Glomerular visceral epithelial cell (primary cell): Measurements from ENCODE around the gene CAPN2.
"Not testable (repeated sequence)": the region's sequence is repeated elsewhere in the genome, so short reads cannot be mapped to it uniquely, and the experiment has no call there.

Source experiments
- DNase-seq: peaks from one replicate; pipeline ENCODE4 v3.0.0-alpha.2; 2016; ENCODE audit errors: extremely low spot score

The CAPN2 gene

DNA sequence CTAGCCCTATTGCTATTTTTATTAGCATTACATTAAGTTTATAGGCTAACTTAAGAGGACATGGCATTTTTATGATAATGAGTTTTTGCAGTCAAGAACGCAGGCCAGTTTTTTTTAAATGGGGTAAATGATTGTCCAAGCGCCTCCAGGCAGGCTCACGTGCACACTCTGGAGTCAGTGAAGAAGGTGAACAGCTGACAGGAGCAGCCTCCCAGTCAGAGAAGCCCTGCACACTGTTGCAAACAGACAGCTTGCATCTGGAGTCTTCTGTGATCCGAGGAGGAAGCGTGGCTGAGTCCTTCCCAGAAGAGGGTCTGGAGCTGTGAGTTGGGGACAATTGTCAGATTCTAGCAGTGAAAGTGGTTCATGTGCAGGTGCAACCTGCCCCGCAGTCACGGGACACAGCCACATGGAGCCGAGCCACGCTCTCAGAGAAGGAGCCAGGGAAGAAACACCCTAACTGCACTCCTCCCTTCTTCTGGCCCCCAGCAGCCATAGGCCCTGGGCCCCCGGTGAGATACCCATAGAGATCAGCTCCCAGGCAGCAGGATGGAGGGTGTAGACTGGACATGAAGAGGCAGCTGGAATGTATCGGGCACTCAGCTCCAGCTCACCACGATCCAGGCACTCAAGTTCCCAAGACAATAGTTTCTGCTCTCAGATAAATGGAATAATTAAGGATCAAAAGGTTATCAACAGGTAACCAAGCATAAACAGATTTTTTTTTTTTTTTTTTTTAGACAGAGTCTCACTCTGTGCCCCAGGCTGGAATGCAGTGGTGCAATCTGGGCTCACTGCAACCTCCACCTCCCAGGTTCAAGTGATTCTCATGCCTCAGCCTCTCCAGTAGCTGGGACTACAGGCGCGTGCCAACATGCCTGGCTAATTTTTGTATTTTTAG, 26.4 kb downstream of the CAPN2 start:
- DNase-seq = peak; percentile 42

DNA sequence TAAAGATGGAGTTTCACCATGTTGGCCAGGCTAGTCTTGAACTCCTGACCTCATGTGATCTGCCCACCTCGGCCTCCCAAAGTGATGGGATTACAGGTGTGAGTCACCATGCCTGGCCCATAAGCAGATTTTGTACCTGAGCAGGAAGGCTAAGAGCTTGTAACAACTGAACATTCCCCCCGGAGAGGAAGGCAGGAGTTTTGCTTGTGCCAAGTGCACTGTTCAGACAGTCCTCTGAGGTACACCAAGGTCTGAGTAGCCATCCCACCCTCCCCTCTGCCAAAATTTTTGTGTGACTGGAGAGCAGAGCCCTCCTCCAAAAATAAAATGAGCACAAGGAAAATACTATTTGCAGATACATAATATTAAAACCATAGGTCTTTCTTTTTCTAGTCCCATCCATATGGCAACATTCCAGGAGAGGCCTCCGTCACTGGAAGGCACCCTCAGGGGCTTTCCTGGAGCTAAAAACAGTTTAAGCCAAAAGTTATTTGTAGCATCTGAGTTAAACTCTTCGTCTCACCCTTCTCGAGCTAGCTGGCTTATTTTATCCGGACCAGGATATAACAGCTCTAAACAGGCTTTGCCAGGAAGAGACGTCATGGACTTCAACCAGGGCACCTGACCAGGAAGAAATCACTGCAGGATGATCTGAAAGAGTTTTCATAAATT, 27.2 kb downstream of the CAPN2 start:
- no peak for DNase-seq

DNA sequence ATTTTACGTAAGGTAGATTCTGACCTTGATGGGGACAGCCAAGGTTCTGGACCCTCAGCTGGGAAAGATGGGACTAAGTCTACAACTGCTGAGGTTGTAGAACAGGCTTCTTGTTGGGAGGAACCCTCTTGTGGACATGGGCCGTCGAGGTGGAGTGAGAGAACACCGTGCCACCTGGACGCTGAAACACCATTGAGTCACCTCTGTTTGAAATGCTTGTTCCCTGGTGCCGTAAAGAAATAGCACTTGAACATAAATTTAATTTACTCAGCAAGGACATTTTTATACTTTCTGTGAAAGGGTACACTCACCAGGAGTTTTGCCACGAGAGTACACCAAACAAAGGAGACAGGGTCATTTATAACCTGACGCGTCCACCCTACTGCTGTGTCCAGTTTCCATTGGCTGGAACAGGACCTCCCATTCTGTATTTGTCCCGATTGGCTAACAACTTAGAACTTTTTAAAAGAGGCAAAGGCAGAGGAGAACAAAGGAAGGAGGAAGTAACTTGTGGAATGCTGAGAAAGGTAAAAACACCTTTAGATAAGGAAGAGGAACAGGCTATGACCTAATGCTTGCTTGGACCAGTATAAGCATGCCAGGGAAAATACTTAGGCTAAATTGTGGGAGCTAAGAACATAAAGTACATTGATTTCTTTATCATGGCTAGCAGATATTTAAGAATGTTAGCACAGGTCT, 27.8 kb downstream of the CAPN2 start:
- not testable (repeated sequence) for DNase-seq

DNA sequence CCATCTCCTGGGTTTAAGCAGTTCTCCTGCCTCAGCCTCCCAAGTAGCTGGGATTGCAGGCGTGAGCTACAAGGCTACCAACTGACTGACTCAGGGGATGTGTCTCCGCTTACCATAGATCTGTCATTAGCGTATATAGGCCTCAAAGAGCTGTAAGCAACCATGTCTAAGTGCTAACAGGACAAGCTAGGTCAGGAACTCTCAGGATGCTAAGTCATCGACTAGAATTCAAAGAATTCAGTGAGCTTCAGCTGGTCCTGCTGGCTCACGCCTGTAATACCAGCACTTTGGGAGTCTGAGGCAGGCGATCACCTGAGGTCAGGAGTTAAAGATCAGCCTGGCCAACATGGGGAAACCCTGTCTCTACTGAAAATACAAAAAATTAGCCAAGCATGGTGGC, 29.5 kb downstream of the CAPN2 start:
- peak; percentile 35 for DNase-seq

DNA sequence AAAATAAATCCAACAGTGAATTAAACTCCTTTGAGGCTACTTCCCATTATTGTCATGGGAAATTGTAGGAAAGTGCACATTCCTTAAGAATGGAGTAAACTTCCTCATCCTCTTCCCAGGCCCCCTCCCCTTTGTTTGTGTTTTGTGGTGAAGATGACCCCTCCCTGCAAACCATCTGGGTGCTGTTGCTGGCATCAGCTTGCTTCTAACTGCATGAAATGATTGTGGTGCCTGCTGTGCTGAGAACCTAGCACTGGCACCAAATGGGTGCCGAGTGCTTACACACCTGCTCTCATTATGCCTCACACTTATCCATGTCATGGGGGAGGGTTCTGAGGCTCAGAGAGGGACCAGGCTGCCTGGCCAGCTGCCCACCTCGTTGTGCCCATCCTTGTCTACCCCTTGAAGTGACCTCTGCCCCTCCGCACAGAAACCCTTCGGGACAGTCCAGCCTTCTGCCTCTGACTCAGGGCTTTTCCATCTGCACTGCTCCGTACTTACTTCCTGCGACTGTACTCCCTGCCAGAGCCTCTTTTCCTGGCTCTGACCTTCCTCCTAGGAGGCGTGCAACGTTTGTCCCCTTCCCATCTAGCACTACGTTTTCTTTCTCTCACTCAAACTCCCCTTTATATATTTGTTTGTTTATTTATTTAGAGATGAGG, 30.6 kb downstream of the CAPN2 start:
- no peak for DNase-seq

DNA sequence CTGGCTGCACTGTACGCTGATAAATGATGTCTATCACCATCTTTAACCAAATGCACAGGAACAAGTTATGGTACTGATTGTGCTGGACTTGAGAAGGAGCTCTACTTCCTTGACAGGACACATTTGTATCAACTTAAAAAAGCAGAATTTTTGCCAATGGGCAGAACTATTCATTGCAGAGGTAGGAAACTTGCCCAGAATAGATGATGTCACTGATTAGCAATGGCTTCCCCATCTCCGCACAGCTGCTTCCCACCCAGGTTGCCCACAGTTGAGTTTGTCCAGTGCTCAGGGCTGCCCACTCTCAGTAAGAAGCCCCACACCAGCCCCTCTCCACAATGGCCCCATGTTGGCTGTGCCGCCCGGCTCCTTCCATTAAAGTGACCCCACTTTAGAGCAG, 33.4 kb downstream of the CAPN2 start:
- DNase-seq = no peak

DNA sequence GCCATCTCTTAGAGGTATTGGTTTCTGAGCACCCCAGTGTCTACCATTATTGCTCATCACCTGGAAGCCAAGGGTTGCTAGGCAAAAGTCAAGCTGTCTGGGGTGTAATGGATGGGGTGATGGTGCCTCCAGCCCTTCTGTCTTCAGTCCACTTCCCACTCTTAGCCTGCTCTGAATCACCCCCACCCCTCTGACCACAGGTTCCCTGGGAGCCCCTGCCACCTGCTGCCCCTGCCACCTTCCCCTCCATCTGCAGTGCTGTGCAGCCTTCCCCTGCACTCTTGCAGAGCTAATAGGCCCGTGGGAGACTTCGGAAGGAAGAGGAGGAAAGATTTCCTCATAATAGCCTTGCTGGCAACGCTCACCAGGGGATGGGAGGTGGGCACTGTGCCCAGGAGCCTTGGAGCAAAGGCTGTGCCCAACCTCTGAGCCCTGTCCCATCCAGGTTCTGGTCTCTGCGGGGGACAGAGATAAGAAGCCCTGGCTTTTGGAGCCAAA, 35.5 kb downstream of the CAPN2 start:
- no peak for DNase-seq

DNA sequence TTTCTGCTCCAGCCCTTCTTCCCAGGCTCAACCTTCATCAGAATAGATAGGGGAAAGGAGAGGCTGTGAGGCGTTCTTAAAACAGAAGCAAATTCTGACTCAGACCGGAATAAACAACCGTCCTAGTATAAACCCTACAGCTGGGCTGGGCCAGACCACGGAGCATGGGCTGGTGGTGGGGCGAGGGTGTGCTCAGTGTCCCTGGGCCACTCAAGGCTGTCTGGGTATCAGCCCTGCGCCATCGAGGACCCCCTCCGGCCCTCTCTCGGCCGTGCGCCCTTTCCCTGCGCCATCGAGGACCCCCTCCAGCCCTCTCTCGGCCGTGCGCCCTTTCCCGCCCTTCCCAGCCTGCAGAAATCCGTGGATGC, 36.0 kb downstream of the CAPN2 start:
- no peak for DNase-seq

DNA sequence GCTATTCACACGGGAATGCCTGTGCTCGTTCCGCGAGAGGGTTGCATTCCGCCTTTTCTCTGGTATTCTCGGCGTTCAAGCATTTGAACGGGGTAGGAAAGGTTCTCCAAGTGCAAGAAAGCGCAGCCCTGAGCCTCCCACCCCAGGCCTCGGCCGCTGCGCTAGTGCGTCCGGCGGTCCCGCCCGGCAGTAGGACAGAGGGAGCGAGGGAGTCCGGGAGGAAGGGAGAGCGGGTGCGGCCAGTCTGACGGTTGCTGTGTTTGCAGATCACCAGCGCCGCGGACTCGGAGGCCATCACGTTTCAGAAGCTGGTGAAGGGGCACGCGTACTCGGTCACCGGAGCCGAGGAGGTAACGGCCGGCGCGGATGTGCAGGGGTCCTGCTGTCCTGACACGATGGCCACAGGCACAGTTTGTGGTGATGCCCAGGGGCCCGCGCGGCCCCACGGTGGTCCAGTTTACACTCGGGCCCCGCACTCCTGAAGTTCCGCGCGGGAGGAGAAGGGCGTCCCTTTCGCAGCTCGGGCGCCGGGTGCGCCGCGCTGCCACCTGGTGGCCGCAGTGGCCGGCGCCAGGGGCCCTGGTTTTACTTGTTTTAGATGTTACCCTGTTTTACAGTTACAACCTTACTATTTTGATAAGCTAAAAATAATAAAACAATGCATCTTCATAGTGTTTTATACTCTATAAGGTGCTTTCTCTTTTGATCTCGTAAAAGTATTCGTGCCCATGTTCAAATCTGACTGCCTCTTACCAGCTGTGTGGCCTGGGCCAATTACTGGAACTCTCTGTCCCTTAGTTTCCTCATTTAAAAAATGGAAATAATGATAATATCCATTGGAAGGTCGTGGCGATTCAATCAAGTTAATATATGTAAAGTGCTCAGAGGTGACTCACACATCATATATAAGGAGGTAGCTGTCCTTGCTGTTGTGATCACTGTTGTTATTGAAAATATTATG, 36.7 kb downstream of the CAPN2 start:
- DNase-seq = peak; percentile 33

DNA sequence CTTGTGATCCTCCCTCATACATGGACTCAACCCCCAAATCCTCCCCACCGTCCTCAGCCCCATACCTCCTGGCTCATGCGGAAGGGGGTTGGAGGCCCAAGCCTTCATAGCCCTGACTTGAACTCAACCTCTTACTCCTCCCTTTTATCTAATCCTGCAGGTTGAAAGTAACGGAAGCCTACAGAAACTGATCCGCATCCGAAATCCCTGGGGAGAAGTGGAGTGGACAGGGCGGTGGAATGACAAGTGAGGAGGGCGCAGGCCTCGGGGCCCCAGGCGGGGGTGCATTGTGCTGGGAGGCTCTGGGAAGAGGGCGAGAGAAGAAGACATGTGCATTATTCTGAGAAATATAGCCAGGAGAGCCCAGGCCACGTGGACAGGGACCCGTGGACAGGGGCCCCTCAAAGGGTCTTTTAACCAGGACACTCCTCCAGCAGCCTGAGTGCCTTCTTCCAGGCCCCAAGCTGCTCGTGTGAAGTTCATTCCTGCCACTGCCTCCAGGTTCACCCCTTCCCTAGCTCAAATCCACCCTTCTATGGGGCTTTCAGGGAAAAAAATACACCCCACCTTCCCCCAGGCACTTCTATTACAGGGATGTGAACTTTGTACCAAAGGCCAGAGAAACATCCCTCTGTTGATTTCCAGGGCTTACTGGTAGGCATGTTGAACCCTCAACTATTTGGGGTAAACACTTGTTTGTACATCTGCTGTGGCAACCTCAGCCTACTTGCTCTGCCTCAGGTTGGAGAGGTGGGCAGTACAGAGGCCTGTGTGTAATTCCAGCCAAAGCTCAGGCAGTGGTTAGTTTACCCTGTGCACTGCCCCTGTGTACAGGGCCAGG, 38.6 kb downstream of the CAPN2 start:
- no peak for DNase-seq

DNA sequence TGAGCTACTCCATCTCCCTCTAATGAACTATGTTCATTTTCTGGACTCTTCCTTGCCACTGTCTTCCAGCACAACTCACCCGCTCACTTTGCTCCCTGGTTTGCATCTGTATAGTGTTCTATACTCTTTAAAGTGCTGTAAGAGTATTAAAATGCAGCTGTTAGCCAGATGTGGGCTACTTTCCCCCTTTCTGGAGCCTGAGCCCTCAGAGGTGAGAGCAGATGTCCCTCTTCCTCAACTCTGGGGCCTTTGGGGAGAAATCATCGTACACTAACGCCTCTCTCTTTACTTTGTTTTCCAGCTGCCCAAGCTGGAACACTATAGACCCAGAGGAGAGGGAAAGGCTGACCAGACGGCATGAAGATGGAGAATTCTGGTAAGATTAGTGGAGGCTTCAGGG, 39.4 kb downstream of the CAPN2 start:
- DNase-seq = no peak

DNA sequence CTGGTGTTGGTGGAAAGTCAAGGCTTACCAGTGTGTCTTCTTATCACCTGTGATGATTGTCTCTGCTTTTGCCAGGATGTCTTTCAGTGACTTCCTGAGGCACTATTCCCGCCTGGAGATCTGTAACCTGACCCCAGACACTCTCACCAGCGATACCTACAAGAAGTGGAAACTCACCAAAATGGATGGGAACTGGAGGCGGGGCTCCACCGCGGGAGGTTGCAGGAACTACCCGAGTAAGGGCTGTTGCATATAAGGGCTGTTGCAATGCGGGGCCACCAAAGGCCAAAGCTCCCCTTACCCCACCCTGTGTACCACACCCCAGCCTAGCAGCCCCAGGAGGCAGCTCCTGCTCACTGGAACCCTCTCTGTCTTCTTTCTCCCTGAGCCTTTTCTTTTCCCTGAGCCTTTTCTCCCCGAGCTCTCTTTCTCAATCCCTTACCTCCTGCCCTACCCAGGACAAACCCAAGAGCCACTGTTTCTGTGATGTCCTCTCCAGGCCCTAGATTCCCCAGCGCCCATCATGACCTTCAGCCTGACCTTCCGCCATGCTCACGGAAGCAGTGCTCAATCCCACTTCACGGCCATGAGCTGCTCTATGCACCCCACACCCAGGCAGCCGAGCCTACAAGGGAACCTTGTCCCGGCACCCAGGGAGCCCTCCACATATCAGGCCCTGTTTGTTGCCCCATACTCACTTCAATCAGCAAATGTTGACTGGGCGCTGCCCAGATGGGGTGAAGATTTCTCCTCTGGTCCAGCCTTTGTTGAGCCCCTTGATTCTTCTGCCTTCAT, 40.6 kb downstream of the CAPN2 start:
- DNase-seq = no peak

DNA sequence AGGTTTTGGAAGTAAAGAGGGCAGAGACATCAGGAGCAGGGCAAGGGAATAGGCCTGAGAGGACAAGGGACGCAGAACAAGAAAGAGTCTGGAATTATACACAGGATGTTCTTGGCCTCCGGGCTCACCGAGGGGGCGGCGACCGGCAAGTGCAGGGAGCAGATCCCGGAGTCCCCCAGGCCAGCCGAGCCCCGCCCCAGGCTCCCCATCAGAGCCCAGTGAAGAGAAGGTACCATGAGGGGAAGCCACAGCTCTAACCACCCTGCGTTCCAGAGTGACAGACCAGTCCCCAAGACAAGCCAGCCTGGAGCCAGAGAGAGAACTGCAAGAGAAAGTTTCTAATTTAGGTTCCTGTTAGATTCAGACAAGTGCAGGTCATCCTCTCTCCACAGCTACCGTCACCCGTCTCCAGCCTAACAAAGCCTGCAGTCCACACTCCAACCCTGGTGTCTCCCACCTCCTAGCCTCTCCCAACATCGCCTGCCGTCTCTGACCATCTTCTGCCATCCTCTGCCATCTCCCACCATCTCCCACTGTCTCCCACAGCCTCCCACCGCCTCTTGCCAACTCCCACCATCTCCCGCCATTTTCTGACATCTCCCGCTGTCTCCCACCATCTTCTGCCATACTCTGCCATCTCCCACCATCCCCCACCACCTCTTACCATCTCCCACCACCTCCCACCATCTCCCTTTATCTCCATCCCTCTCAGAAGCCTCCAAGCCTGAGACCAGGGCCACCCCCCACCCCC, 42.5 kb downstream of the CAPN2 start:
- DNase-seq = no peak

DNA sequence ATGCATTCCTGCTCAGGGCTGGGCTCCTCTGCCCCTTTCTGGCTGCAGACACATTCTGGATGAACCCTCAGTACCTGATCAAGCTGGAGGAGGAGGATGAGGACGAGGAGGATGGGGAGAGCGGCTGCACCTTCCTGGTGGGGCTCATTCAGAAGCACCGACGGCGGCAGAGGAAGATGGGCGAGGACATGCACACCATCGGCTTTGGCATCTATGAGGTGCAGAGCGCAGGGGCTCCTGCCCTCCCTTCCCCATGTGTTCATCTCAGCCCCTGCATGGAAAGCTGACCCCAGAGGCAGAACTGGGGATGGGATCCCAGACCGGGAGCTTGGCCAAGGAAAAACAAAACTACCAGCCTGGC, 43.1 kb downstream of the CAPN2 start:
- DNase-seq = no peak

DNA sequence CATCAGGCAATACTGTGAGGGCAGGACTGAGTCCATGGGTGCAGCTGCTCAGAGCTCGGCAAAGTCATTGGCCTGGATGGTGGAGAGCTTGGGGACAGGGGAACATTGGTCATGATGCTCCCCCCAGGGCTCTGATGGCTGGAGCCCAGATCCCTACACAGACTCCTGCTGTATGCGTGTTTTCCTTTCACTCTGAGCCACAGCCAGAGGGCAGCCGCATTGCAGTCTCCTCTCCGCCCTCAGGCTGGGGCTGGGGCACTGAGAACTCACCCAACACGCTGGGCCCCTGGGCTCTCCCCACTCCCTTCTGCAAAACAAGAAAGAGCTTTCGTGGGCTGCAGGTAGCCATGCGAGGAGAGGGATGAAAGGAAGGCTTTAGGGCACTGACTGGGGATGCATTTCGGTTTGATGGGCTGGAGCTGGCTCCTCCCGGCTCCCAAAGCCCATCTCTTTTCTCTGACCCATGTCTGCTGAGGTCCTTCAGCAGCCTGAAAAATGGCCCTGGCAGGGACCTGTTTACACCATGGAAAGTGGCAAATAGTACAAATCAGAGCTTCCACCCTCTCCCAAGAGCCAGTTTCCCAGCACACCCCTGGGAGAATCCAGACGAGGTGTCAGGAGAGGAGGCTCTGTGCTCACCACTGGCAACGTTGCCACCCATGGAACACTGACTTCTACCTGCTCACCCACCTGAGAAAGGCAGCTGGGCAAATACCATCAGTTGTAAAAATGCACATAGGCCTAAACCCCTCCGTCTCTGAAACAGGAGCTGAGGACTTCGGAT, 43.8 kb downstream of the CAPN2 start:
- DNase-seq = no peak

DNA sequence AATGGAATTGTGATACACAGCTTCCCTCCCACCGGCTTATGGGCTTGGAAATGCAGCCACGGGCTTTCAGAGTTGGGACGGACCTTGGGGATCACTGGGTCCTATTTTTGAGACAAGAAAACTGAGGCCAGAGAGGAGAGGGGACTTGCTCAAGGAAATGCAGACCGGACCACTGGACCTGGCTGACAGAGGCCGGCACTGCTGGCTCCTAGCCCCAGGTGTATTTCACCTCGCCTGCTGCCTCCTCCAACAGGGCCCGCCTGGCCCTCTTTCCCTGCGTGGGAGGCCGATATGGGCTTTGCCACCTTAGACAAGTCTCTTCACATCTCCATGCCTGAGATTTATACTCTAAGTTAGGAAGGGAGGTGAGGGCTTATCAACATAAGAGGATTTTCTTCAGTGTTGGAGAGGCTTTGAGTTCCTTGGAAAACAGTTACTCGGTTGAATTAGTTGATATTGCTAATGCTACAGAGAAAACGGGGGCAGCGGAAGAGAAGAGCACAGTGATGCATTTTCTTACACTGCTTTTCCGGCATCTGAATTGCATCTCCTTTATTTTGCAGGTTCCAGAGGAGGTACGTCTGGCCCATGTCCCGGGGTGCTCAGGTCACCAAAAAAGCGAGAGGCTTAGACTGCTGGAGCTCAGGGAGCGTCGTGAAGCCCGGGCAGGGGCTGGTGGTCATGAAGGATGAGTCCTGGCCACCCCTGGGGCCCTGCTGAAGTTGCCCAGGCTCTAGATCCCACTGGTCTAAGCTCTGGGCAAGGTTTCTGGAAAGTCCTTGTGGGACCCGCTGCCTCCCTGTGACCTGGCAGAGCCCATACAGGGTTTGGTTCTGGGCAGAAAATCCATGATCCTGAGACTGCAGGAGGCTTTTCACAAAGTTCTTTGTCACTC, 44.7 kb downstream of the CAPN2 start:
- no peak for DNase-seq

DNA sequence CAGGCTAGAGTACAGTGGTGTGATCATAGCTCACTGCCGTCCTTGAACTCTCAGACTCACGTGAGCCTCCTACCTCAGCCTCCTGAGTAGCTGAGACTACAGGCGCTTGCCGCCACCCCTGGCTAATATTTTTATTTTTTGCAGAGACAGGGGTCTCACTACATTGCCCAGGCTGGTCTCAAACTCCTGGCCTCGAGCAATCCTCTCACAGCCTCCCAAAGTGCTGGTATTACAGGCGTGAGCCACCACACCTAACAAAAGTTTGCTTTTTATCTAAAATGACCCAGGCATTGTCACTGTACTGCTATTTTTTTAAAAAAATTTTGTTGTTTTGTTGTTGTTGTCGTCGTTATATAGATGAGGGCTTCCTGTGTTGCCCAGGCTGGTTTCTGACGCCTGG, 46.4 kb downstream of the CAPN2 start:
- DNase-seq = no peak
